Fibroblast of villous mesenchyme (primary cell): ENCODE data around the gene COG5. TPM values are rescaled to one million over a fixed set of nuclear protein-coding genes. Genes with fewer than 3 reads are reported as not detected.

Experiments
- DNase-seq: peaks from one replicate; pipeline ENCODE4 v3.0.0-alpha.2; 2010; ENCODE audit warnings: low read depth
- H3K4me3 ChIP-seq: 2 replicates; pipeline ENCODE4 v1.5.1; 2011; ENCODE audit warnings: low read depth, mild to moderate bottlenecking, low read length
- CTCF ChIP-seq: IDR thresholded peaks from 2 replicates; pipeline ENCODE4 v1.5.1; 2012; ENCODE audit warnings: low read depth, mild to moderate bottlenecking, low read length; ENCODE audit not compliant: insufficient read depth
- total RNA-seq: library from RNA; depleted of rRNA; stranded (reverse); fragments of >200 nt; gene quantifications from 2 replicates; pipeline ENCODE4 v1.2.3, GENCODE V29; 2012

The COG5 gene
- 27.7 and 32.0 TPM in 2 replicates for total RNA-seq

- no peak for TF ChIP-seq CTCF
- peak; percentile 82 for DNase-seq
- H3K4me3 ChIP-seq, result peak within 1 kb of the TSS; percentile 79
Measured at GRCh38 chr7:107563775-107564552, at the start of gene COG5, which contains the start of gene DUS4L. COG5 (minus strand) TSS chr7:107563920; CDS start chr7:107563896, 24 bp downstream. DUS4L (plus strand) TSS chr7:107563971; CDS start chr7:107567071, 3,100 bp downstream.

- H3K4me3 ChIP-seq, result no peak overlapping the region
- DNase-seq, result no peak
- no peak for TF ChIP-seq CTCF
Measured at GRCh38 chr7:107613439-107613838, 49.7 kb upstream of the COG5 start.

GRCh38 chr7:107610323-107610722 lies 46.6 kb upstream of the COG5 start:
- no peak overlapping the region for H3K4me3 ChIP-seq
- no peak for DNase-seq
- TF ChIP-seq CTCF, result no peak

- TF ChIP-seq CTCF, result no peak
- no peak for DNase-seq
- no peak overlapping the region for H3K4me3 ChIP-seq
Measured at GRCh38 chr7:107609811-107610261, 46.1 kb upstream of the COG5 start.

- DNase-seq, result no peak
- H3K4me3 ChIP-seq, result no peak overlapping the region
Measured at GRCh38 chr7:107606303-107606702, 42.6 kb upstream of the COG5 start.

GRCh38 chr7:107605218-107605815 lies 41.6 kb upstream of the COG5 start:
- no peak for TF ChIP-seq CTCF
- no peak for DNase-seq
- no peak overlapping the region for H3K4me3 ChIP-seq

More at GRCh38 chr7:107606303-107606702, 42.6 kb upstream of the COG5 start:
- no peak for TF ChIP-seq CTCF

- TF ChIP-seq CTCF, result no peak
- DNase-seq, result no peak
- H3K4me3 ChIP-seq, result no peak overlapping the region
Measured at GRCh38 chr7:107600816-107601215, 37.1 kb upstream of the COG5 start.
